GM18867 (cell line): Measurements from ENCODE around the gene PARD3.
"Not testable (repeated sequence)": the region's sequence is repeated elsewhere in the genome, so short reads cannot be mapped to it uniquely, and the experiment has no call there.

Experiments
- ATAC-seq: cut with Tn5 transposase; IDR thresholded peaks from one replicate; pipeline ENCODE4 v1.9.1; 2021; ENCODE audit warnings: mild to moderate bottlenecking, moderate library complexity; ENCODE audit not compliant: unreplicated experiment

PARD3 gene

GRCh38 chr10:34094146-34094696 is 720.9 kb downstream of the PARD3 start:
- no peak for ATAC-seq

- ATAC-seq, result no peak
These were observed 722.2 kb downstream of the PARD3 start for GRCh38 chr10:34092891-34093290.

DNA sequence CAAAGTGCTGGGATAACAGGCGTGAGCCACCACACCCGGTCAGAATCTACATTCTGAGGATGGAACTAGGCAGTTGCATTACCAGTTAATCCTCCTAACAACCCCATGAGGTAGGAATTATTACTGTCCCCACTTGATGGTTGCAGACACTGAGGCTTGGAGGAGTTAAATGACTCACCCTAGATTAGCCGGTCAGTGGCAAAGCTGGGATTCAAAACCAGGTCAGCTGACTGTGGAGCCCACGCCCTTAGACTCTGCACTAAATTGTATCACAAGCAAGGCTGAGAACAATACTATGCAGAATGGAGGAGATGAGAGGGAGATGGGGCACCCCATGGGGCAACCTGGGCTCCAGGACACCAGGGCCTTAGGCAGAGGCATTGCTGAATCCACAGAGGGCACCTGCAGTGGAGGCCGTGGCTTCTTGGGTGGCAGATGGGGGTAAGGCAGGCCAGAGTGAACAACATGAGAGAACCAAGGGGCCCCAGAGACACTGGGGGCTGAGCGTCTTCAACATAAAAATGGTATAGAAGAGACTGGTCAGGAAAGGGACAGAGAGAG is 723.4 kb downstream of the PARD3 start:
- no peak for ATAC-seq

DNA sequence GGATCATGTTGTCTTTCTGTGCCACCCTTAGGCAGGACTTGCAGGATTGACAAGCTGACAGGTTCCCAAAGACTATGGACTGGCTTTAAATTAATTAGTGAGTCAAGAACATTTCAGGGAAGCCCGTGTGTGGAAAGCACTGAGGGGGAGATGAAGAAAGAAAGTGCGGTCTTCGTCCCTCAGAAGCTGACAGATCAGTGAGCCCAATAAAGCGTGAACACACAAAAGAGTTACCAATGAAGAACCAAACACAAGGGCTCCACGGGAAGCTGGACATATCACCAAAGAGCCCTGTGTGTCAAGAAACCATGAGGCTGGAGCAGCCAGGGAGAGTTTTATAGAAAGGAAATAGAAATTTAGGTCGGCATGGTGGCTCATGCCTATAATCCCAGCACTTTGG is 725.8 kb downstream of the PARD3 start:
- no peak for ATAC-seq

DNA sequence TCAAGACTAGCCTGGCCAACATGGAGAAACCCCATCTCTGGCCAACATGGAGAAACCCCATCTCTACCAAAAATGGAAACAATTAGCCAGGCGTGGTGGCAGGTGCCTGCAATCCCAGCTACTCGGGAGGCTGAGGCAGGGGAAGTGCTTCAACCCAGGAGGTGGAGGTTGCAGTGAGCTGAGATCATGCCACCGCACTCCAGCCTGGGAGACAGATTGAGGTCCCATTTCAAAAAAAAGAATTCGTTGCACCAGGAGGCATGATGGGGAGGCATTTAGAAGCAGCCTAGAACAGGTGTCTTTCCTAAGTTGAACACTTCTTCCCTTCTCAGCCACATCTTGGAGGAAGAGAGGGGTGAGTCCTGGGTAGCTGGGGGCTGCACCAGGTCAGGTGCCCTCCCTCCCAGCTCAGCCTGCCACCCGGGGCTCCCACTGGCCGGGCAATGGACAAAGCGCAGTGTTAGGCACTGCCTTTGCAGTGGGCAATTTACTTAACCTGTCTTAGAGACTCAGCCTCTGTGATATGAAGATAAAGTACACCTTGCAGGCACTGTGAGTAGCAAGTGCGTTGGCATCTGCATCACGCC is 726.8 kb downstream of the PARD3 start:
- no peak for ATAC-seq

DNA sequence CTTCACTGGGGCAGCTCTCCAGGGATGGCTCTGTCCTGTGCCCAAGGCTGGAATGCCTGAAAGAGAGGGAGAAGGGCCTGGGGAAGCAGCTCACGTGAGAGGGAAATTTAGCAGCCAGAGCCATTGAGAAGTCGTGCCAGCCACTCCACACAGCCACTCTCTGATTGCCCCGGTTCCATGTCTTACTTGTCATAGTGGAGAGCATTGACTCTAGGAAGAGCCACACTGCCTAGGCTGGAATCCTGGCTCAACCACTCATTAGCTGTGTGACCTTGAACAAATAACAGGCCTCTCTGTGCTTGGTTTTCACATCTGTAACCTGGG is 728.0 kb downstream of the PARD3 start:
- no peak for ATAC-seq

- no peak for ATAC-seq
These were observed 731.5 kb downstream of the PARD3 start for GRCh38 chr10:34083567-34083966.

GRCh38 chr10:34081948-34082347 is 733.1 kb downstream of the PARD3 start:
- no peak for ATAC-seq

DNA sequence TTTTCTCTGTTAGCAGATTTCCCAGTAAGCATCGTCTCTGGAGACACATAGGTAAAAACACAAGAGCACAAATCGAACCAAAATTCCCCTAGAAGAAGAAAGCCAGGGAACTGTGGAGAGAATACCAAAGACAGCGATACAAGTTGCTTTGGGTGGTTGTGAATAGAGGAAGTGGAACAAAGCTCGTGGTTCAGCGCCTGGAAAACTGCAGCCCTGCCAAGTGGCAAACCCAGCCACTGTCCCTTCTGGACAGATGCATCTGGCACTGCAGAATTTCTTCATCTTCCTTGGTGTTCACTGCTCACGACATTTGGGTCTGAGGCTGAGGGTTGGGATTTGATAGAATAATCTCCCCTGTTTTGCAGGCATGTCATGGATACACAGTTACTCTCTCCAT is 733.8 kb downstream of the PARD3 start:
- ATAC-seq, result no peak

- no peak for ATAC-seq
These were observed 734.4 kb downstream of the PARD3 start for GRCh38 chr10:34080485-34081346.

- ATAC-seq, result no peak
These were observed 735.2 kb downstream of the PARD3 start for GRCh38 chr10:34079702-34080484.

- ATAC-seq, result no peak
These were observed 736.2 kb downstream of the PARD3 start for GRCh38 chr10:34078745-34079470.

DNA sequence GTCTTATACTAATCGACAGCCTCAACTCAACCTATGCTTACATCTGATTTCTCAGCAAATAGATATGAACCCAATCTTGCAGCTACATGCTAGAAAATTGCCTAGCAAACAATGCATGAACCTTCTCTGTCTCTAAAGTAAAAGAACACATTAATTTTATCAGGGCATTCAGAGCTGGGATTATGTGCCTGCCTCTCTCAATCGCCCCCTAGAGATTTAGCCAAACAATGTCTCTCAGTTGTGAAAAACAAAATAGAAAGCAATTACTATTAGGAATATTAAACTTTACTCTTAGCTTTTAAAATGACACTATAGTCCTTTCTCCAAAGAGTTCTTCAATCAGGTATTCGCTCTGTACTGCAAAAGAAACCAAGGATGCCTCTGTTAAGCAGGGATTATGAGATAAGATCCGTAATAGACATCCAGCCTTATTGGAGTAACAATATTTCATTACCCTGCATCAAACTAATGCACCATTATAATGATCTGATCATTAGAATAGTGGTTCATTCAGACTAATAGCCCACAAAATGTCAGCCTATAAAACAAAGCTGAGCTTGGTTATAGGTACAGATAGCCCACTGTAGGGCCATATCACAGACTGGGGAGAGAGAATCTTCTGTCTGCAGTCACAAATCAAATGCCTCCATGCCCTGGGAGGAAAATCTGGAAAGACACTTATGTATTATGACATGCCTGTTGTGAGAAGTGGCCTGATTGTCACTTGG is 736.9 kb downstream of the PARD3 start:
- no peak for ATAC-seq

DNA sequence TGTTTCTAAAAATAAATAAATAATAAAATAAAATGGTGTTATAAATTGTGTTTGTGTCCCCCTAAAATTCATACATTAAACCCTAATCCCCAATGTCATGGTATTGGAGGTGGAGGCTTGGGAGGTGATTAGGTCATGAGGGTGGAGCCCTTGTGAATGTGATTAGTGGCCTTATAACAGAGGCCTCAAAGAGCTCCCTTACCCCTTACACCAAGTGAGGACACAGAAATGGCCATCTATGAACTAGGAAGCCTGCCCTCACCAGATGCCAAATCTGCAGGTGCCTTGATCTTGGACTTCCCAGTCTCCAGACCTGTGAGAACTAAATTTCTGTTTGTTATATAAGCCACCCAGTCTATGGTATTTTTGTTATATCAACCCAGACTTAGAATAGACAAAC is 738.7 kb downstream of the PARD3 start:
- ATAC-seq, result no peak

DNA sequence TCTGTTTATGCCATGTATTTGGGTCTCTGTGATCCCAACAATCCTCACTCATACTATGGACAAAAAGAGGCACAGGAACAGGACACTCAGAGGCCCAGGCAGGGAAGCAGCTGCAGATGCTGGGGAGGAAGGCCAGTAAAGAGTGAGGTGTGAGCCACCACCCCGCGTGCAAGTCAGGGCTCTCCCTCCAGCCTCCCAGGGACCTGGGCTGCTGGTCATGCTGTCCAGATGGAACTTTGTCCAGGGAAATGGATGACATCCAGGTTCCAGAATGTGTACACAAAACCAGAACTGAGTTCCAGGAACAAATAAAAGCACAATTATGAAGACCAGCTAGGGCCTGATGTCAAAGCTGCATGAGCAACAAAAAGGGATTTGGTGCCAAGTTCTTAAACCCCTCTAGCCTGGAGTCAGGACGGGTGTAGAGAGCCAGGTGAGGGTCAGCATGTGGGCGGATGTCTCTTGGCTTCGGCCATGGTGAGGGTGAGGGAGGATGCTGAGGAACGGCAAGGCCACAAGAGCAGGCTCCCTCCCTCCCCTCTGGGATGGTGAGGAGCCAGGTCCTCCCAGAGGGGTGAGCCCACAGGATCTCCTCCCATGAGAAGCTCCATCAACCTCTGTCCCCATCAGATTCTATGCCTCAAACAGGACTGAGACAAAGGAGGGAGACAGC is 739.7 kb downstream of the PARD3 start:
- ATAC-seq, result no peak

- no peak for ATAC-seq
These were observed 741.0 kb downstream of the PARD3 start for GRCh38 chr10:34074051-34074450.

GRCh38 chr10:34067741-34068140 is 747.4 kb downstream of the PARD3 start:
- ATAC-seq, result not testable (repeated sequence)

DNA sequence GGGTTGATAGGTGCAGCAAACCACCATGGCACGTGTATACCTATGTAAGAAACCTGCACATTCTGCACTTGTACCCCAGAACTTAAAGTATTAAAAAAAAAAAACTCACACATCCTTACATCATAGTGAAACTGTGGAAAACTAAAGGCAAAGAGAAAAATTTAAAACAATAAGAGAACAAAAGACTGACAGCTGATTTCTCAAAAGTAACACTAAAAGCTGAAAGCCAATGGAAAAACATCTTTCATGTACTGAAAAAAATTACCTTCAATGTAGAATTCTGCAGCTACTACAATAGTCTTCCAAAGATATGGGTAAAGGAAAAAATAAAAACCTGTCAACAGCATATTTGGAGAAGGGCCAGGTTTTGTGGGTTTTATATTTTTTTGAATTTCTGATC is 751.5 kb downstream of the PARD3 start:
- no peak for ATAC-seq

DNA sequence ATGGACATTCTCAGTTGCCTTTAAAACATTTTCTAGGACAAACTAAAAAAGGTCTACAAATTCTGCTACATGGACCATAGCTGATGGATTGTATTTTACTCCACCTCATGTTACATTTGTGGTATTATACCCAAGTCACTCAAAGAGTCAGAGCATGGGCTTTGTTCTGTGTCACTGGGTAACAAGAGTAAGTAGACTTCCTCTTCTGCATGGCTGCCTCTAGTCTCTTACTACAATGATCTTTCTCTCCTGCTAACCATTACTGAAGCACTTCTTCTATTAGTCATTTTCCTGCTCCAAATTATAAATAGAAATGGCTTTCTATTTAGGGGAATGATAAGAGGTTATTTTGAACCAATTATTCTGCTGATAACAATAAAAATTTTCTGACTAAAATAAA is 753.3 kb downstream of the PARD3 start:
- ATAC-seq, result no peak
